GM18868 (cell line): ENCODE measurements around the gene KLHL12.

Source experiments
- ATAC-seq: cut with Tn5 transposase; IDR thresholded peaks from one replicate; pipeline ENCODE4 v1.9.1; 2021; ENCODE audit warnings: mild to moderate bottlenecking, moderate library complexity; ENCODE audit not compliant: unreplicated experiment

KLHL12 gene

GRCh38 chr1:202888531-202889360, 38.3 kb downstream of the KLHL12 start, which contains the start of gene RABIF:
TSS of gene RABIF (minus strand) at chr1:202889149. CDS start at chr1:202889098, 51 bp downstream.
- ATAC-seq: peak; percentile 90

GRCh38 chr1:202888221-202888530, 38.9 kb downstream of the KLHL12 start:
- no peak for ATAC-seq

- no peak for ATAC-seq
Observed at GRCh38 chr1:202880961-202881460, 46.0 kb downstream of the KLHL12 start.

GRCh38 chr1:202880062-202880461, 47.0 kb downstream of the KLHL12 start:
- no peak for ATAC-seq

- ATAC-seq: no peak
Observed at GRCh38 chr1:202879128-202879527, 47.9 kb downstream of the KLHL12 start.

- no peak for ATAC-seq
Observed at GRCh38 chr1:202873026-202873425, 54.0 kb downstream of the KLHL12 start.

- no peak for ATAC-seq
Observed at GRCh38 chr1:202871367-202871766, 55.7 kb downstream of the KLHL12 start.

GRCh38 chr1:202862679-202863560, 64.1 kb downstream of the KLHL12 start:
- no peak for ATAC-seq

- ATAC-seq: peak; percentile 88
Observed at GRCh38 chr1:202861420-202862132, 65.5 kb downstream of the KLHL12 start.

GRCh38 chr1:202860744-202861419, 66.2 kb downstream of the KLHL12 start:
- ATAC-seq: peak; percentile 46

GRCh38 chr1:202858789-202859414, 68.1 kb downstream of the KLHL12 start:
- no peak for ATAC-seq

- ATAC-seq: no peak
Observed at GRCh38 chr1:202858331-202858730, 68.7 kb downstream of the KLHL12 start.

- no peak for ATAC-seq
Observed at GRCh38 chr1:202857136-202857610, 69.9 kb downstream of the KLHL12 start.

- no peak for ATAC-seq
Observed at GRCh38 chr1:202856014-202856413, 71.0 kb downstream of the KLHL12 start.

GRCh38 chr1:202854787-202855186, 72.2 kb downstream of the KLHL12 start:
- no peak for ATAC-seq

- ATAC-seq: no peak
Observed at GRCh38 chr1:202852163-202852904, 74.7 kb downstream of the KLHL12 start.

GRCh38 chr1:202850593-202851362, 76.3 kb downstream of the KLHL12 start:
- ATAC-seq: no peak

- ATAC-seq: peak; percentile 82
Observed at GRCh38 chr1:202848191-202848542, 78.9 kb downstream of the KLHL12 start.

GRCh38 chr1:202844935-202845334, 82.1 kb downstream of the KLHL12 start:
- no peak for ATAC-seq
